K562 (cell line): ENCODE data around the gene NCKAP1. TPM values are rescaled to one million over a fixed set of nuclear protein-coding genes. Genes with fewer than 3 reads are reported as not detected.

Experiments
- ATAC-seq: fragments of 200-7000 bp; cut with Tn5 transposase; 3 replicates; pipeline ENCODE4 v1.9.1; 2020; ENCODE audit warnings: moderate library complexity
- BruUV-seq: library from RNA; stranded (reverse); fragments of 400-500 nt; replicated peaks from 2 replicates; lab custom pipeline; 2021; lab: Mats Ljungman, UMichigan
- CTCF ChIA-PET: fragments of 300-600 bp; formaldehyde crosslinking; extraction: SDS; loops from one replicate; lab custom pipeline; 2021; ENCODE audit warnings: low intra/inter-chr PET ratio; lab: Yijun Ruan, JAX
- POLR2A ChIA-PET: fragments of 300-600, 350-650 bp; sonication (Branson Sonifier 250); formaldehyde crosslinking; extraction: SDS; loops from one replicate; lab custom pipeline; 2021; ENCODE audit warnings: antibody characterized with exemption, inconsistent platforms; lab: Yijun Ruan, JAX
- DNase-seq, 4 experiments: peaks; one replicate each; pipeline versions ENCODE4 v3.0.0 to v3.0.0-alpha.2; 2011 to 2018; ENCODE audit warnings: low spot score in 3 of 4, mixed read lengths in 3 of 4; ENCODE audit errors: extremely low read depth in 1 of 4
- FAIRE-seq: peaks from 2 replicates; lab custom pipeline; 2011; peaks lifted over from hg19 to GRCh38; lab: Jason Lieb, UNC
- H2AFZ ChIP-seq: 2 replicates; pipeline ENCODE4 v1.6.0; 2011; ENCODE audit warnings: low read depth, low read length, control low read depth, inconsistent platforms
- H3K27ac ChIP-seq: fragments of 200-600 bp; 3 replicates; pipeline ENCODE4 v1.8.0; 2011; ENCODE audit warnings: low read depth, mild to moderate bottlenecking, control low read depth, inconsistent platforms, low read length, moderate library complexity, mixed read lengths; ENCODE audit errors: extremely low read depth
- H3K27me3 ChIP-seq, 2 experiments: fragments of 300-600 bp in 1 of 2; 2 replicates in 1 of 2; 3 replicates in 1 of 2; pipeline versions ENCODE4 v1.6.0 to v1.8.0; 2011; ENCODE audit warnings: inconsistent platforms in 2 of 2, low read length in 2 of 2, mild to moderate bottlenecking in 1 of 2, mixed read lengths in 1 of 2, moderate library complexity in 1 of 2; ENCODE audit not compliant: control insufficient read depth in 2 of 2, insufficient read depth in 2 of 2
- H3K36me3 ChIP-seq: fragments of 300-600 bp; 3 replicates; pipeline ENCODE4 v1.8.0; 2011; ENCODE audit warnings: mild to moderate bottlenecking, low read length, inconsistent platforms; ENCODE audit not compliant: control insufficient read depth, insufficient read depth
- H3K4me1 ChIP-seq, 2 experiments: fragments of 200-600 bp in 1 of 2; replicated peaks in 1 of 2; 2 replicates in 1 of 2; 3 replicates in 1 of 2; pipeline versions ENCODE4 v1.5.1 to v1.8.0; 2011; ENCODE audit warnings: inconsistent platforms in 2 of 2, low read length in 2 of 2, mild to moderate bottlenecking in 1 of 2, mixed read lengths in 1 of 2, moderate library complexity in 1 of 2; ENCODE audit not compliant: control insufficient read depth in 2 of 2, insufficient read depth in 2 of 2
- H3K4me2 ChIP-seq: 2 replicates; pipeline ENCODE4 v1.6.1; 2011; ENCODE audit warnings: low read length, control low read depth, inconsistent platforms, mixed read lengths; ENCODE audit not compliant: insufficient read depth
- H3K4me3 ChIP-seq: fragments of 200-600 bp; sonication (generic), shearing (Covaris generic); 2 replicates; pipeline ENCODE4 v1.5.1; 2016; ENCODE audit warnings: control low read depth, inconsistent platforms
- H3K79me2 ChIP-seq: fragments of 200-600 bp; 3 replicates; pipeline ENCODE4 v1.8.0; 2011; ENCODE audit warnings: low read length, inconsistent platforms; ENCODE audit not compliant: control insufficient read depth, insufficient read depth
- H3K9ac ChIP-seq, 2 experiments: 2 replicates each; pipeline versions ENCODE4 v1.6.0 to v1.6.1; 2011; ENCODE audit warnings: low read depth in 2 of 2, low read length in 2 of 2, control low read depth in 1 of 2, inconsistent platforms in 1 of 2, mild to moderate bottlenecking in 1 of 2, mixed read lengths in 1 of 2; ENCODE audit not compliant: insufficient read depth in 1 of 2
- H3K9me1 ChIP-seq: one replicate; pipeline ENCODE4 v1.6.0; 2011; ENCODE audit warnings: inconsistent platforms, mild to moderate bottlenecking, low read length, moderate library complexity; ENCODE audit not compliant: control insufficient read depth, insufficient read depth
- H3K9me3 ChIP-seq: replicated peaks from 2 replicates; pipeline ENCODE4 v1.5.1; 2011; ENCODE audit warnings: low read depth, low read length, inconsistent platforms; ENCODE audit not compliant: control insufficient read depth, insufficient read depth
- H4K20me1 ChIP-seq: replicated peaks from 2 replicates; pipeline ENCODE4 v1.6.1; 2011; ENCODE audit warnings: low read length, inconsistent platforms, mixed read lengths; ENCODE audit not compliant: control insufficient read depth, insufficient read depth
- BCOR ChIP-seq: fragments of 450-650 bp; IDR thresholded peaks from 2 replicates; pipeline ENCODE4 v1.6.1; 2016
- CCNT2 ChIP-seq: IDR thresholded peaks from 2 replicates; pipeline ENCODE4 v1.6.1; 2011; ENCODE audit warnings: borderline replicate concordance, low read depth, mild to moderate bottlenecking, moderate library complexity, mixed read lengths, low read length; ENCODE audit not compliant: insufficient read length; ENCODE audit errors: extremely low read depth
- EZH2 ChIP-seq: IDR thresholded peaks from 2 replicates; pipeline ENCODE4 v1.6.1; 2012; ENCODE audit warnings: low read depth, mild to moderate bottlenecking, inconsistent platforms, low read length, borderline replicate concordance
- FOXP1 ChIP-seq: sonication (generic); formaldehyde crosslinking; IDR thresholded peaks from 2 replicates; pipeline ENCODE4 v1.8.0; 2022; ENCODE audit warnings: mild to moderate bottlenecking, missing genetic modification reagents
- KLF16 ChIP-seq: IDR thresholded peaks from 2 replicates; pipeline ENCODE4 v1.6.1; 2016; ENCODE audit warnings: antibody characterized with exemption
- NUFIP1 ChIP-seq: fragments of 450-650 bp; IDR thresholded peaks from 2 replicates; pipeline ENCODE4 v1.6.1; 2018; ENCODE audit not compliant: partially characterized antibody
- PTTG1 ChIP-seq: fragments of 450-650 bp; IDR thresholded peaks from 2 replicates; pipeline ENCODE4 v1.6.1; 2016; ENCODE audit warnings: low read depth, mild to moderate bottlenecking, missing genetic modification characterization, missing compliant biosample characterization
- PYGO2 ChIP-seq: fragments of 450-650 bp; IDR thresholded peaks from 2 replicates; pipeline ENCODE4 v1.6.1; 2016; ENCODE audit warnings: mild to moderate bottlenecking, missing genetic modification characterization, moderate library complexity, missing compliant biosample characterization
- ZNF444 ChIP-seq: fragments of 250-450 bp; sonication (Bioruptor Pico); IDR thresholded peaks from 2 replicates; pipeline ENCODE4 v1.4.0; 2020; ENCODE audit warnings: mild to moderate bottlenecking, moderate library complexity
- WGBS: fragments of 100-300 bp; shearing (Covaris generic); methylation state at CpG from one replicate; pipeline ENCODE4 v1.1.6; 2016; ENCODE audit warnings: low coverage, mixed read lengths; ENCODE audit not compliant: insufficient coverage; ENCODE audit errors: missing lambda C conversion rate; 5-methylcytosine and 5-hydroxymethylcytosine counted together
- in situ Hi-C: fragments of 300-500 bp; cut with MboI; formaldehyde crosslinking; loops from 4 replicates; pipeline ENCODE4 v1.15.0; 2018; ENCODE audit warnings: inconsistent platforms, mixed read lengths
- intact Hi-C: fragments of 100-400 bp; cut with micrococcal nuclease; formaldehyde crosslinking; loops from 2 replicates; pipeline ENCODE4 v1.14.2; 2022
- polyA plus RNA-seq, 8 experiments: library from polyadenylated mRNA; depleted of rRNA in 4 of 8; stranded (reverse) in 5 of 8; unstranded in 3 of 8; fragments of >200 nt; fragmentation: Nextera tagmentation in 2 of 8; fragmentation: Illumina TruSeq in 1 of 8; extraction: Ambion mirVana in 2 of 8; extraction: Trizol in 1 of 8; gene quantifications; 2 replicates each; pipeline versions ENCODE4 v1.2.1 to v1.2.3, GENCODE V29; 2011 to 2014; ENCODE audit warnings: inconsistent platforms in 1 of 8, missing spikeins in 1 of 8
- total RNA-seq, 7 experiments: library from RNA; depleted of rRNA in 6 of 7; stranded (reverse); fragments of >200 nt in 6 of 7; fragmentation: Illumina TruSeq in 2 of 7; extraction: Trizol in 2 of 7; gene quantifications; 2 replicates each; pipeline versions ENCODE4 v1.2.1 to v1.2.3, GENCODE V29; 2011 to 2021; ENCODE audit warnings: low replicate concordance in 1 of 7
- TF ChIP-seq, protein P1 (sequence below): sonication (generic); formaldehyde crosslinking; IDR thresholded peaks from 2 replicates; pipeline ENCODE4 v1.8.0; 2023; ENCODE audit warnings: mild to moderate bottlenecking, missing genetic modification reagents
- TF ChIP-seq, protein P2 (sequence below): sonication (generic); formaldehyde crosslinking; IDR thresholded peaks from 2 replicates; pipeline ENCODE4 v1.5.0; 2020; ENCODE audit warnings: missing genetic modification reagents
- TF ChIP-seq, protein P3 (sequence below): sonication (generic); formaldehyde crosslinking; IDR thresholded peaks from 2 replicates; pipeline ENCODE4 v1.8.0; 2022; ENCODE audit warnings: mild to moderate bottlenecking, missing genetic modification reagents
- TF ChIP-seq, protein P4 (sequence below): fragments of 250-450 bp; sonication (Bioruptor Pico); IDR thresholded peaks from 2 replicates; pipeline ENCODE4 v1.4.0; 2020; ENCODE audit warnings: mild to moderate bottlenecking, moderate library complexity

NCKAP1 gene
- total and polyA plus RNA-seq, 9 of the 15 experiments (the other 6 are each of a cell fraction or from before 2014, with no cell fraction given): 34.0 to 153 (median 88.7) TPM

DNA sequence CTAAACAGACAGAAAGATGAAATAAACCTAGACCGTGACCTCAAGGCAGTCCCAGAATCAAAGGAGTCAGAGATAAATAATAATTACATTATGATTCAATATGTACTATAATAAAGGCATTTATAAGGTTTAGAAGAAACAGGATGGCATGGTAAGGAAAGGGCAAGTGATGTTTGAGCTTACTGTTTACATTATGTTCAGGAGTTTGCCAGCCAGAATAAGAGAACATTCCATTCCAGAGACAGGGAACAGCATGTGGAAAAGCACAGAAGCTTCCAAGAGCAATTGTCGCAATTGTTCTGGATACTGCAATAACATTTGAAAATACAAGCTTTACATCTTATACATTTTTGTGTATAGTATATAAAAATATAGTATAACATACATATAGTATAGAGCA, 121.8 kb downstream of the NCKAP1 start:
- Histone ChIP-seq H4K20me1 (no peaks in the 10 kb centered on the region), H3K4me1 (no peaks in the 10 kb centered on the region)
- TF ChIP-seq, protein P1, sequence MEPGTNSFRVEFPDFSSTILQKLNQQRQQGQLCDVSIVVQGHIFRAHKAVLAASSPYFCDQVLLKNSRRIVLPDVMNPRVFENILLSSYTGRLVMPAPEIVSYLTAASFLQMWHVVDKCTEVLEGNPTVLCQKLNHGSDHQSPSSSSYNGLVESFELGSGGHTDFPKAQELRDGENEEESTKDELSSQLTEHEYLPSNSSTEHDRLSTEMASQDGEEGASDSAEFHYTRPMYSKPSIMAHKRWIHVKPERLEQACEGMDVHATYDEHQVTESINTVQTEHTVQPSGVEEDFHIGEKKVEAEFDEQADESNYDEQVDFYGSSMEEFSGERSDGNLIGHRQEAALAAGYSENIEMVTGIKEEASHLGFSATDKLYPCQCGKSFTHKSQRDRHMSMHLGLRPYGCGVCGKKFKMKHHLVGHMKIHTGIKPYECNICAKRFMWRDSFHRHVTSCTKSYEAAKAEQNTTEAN (CRISPR knock-in tag): no peak
- TF ChIP-seq PTTG1 (tag) (no peak), FOXP1 (no peak), NUFIP1 (no peak), ZNF444 (CRISPR knock-in tag) (no peak), PYGO2 (tag) (no peak), BCOR (no peak), EZH2 (no peak), CCNT2 (no peak), KLF16 (no peak)
- TF ChIP-seq, protein P2, sequence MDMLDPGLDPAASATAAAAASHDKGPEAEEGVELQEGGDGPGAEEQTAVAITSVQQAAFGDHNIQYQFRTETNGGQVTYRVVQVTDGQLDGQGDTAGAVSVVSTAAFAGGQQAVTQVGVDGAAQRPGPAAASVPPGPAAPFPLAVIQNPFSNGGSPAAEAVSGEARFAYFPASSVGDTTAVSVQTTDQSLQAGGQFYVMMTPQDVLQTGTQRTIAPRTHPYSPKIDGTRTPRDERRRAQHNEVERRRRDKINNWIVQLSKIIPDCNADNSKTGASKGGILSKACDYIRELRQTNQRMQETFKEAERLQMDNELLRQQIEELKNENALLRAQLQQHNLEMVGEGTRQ (CRISPR knock-in tag): no peak
- TF ChIP-seq, protein P3, sequence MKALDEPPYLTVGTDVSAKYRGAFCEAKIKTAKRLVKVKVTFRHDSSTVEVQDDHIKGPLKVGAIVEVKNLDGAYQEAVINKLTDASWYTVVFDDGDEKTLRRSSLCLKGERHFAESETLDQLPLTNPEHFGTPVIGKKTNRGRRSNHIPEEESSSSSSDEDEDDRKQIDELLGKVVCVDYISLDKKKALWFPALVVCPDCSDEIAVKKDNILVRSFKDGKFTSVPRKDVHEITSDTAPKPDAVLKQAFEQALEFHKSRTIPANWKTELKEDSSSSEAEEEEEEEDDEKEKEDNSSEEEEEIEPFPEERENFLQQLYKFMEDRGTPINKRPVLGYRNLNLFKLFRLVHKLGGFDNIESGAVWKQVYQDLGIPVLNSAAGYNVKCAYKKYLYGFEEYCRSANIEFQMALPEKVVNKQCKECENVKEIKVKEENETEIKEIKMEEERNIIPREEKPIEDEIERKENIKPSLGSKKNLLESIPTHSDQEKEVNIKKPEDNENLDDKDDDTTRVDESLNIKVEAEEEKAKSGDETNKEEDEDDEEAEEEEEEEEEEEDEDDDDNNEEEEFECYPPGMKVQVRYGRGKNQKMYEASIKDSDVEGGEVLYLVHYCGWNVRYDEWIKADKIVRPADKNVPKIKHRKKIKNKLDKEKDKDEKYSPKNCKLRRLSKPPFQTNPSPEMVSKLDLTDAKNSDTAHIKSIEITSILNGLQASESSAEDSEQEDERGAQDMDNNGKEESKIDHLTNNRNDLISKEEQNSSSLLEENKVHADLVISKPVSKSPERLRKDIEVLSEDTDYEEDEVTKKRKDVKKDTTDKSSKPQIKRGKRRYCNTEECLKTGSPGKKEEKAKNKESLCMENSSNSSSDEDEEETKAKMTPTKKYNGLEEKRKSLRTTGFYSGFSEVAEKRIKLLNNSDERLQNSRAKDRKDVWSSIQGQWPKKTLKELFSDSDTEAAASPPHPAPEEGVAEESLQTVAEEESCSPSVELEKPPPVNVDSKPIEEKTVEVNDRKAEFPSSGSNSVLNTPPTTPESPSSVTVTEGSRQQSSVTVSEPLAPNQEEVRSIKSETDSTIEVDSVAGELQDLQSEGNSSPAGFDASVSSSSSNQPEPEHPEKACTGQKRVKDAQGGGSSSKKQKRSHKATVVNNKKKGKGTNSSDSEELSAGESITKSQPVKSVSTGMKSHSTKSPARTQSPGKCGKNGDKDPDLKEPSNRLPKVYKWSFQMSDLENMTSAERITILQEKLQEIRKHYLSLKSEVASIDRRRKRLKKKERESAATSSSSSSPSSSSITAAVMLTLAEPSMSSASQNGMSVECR (CRISPR knock-in tag): no peak
- TF ChIP-seq, protein P4, sequence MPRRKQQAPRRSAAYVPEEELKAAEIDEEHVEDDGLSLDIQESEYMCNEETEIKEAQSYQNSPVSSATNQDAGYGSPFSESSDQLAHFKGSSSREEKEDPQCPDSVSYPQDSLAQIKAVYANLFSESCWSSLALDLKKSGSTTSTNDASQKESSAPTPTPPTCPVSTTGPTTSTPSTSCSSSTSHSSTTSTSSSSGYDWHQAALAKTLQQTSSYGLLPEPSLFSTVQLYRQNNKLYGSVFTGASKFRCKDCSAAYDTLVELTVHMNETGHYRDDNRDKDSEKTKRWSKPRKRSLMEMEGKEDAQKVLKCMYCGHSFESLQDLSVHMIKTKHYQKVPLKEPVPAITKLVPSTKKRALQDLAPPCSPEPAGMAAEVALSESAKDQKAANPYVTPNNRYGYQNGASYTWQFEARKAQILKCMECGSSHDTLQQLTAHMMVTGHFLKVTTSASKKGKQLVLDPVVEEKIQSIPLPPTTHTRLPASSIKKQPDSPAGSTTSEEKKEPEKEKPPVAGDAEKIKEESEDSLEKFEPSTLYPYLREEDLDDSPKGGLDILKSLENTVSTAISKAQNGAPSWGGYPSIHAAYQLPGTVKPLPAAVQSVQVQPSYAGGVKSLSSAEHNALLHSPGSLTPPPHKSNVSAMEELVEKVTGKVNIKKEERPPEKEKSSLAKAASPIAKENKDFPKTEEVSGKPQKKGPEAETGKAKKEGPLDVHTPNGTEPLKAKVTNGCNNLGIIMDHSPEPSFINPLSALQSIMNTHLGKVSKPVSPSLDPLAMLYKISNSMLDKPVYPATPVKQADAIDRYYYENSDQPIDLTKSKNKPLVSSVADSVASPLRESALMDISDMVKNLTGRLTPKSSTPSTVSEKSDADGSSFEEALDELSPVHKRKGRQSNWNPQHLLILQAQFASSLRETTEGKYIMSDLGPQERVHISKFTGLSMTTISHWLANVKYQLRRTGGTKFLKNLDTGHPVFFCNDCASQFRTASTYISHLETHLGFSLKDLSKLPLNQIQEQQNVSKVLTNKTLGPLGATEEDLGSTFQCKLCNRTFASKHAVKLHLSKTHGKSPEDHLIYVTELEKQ (CRISPR knock-in tag): no peak

More for the DNA sequence above, 121.8 kb downstream of the NCKAP1 start:
- in situ Hi-C loops (no loop called here), intact Hi-C loops (no loop called here)
- POLR2A ChIA-PET: interaction anchor here (1.4 kb wide), 1 partner anchor 33 kb away, joined by 4 read pairs; no protein-coding TSS in a partner anchor
- H3K79me2 ChIP-seq: no peaks in the 10 kb centered on the region
- no TSS peak for BruUV-seq
- no peak overlapping the region for H3K9ac ChIP-seq
- no peak overlapping the region for H3K4me3 ChIP-seq
- H3K27me3 ChIP-seq: no peaks in the 10 kb centered on the region
- H3K27ac ChIP-seq: no peak overlapping the region
- peaks cover 49% of the 10 kb centered on the region for H3K36me3 ChIP-seq
- peaks cover 4% of the 10 kb centered on the region for H3K9me1 ChIP-seq
- no peak overlapping the region for H2AFZ ChIP-seq
- no peak for ATAC-seq
- no peak for FAIRE-seq
- no peak overlapping the region for H3K4me2 ChIP-seq
- 100% methylated on average over 2 of the region's 2 CpGs for WGBS
- DNase-seq: no peak
- no peaks in the 10 kb centered on the region for H3K9me3 ChIP-seq
- CTCF ChIA-PET: no interaction called here
